SH-SY5Y (cell line): ENCODE measurements around the gene NKD1.

Experiments
- GATA2 ChIP-seq: IDR thresholded peaks from 2 replicates; pipeline ENCODE4 v1.6.1; 2011; ENCODE audit warnings: mild to moderate bottlenecking, low read depth, low read length
- GATA3 ChIP-seq: IDR thresholded peaks from 2 replicates; pipeline ENCODE4 v1.6.1; 2011; ENCODE audit warnings: low read depth, mild to moderate bottlenecking, low read length, moderate library complexity

DNA sequence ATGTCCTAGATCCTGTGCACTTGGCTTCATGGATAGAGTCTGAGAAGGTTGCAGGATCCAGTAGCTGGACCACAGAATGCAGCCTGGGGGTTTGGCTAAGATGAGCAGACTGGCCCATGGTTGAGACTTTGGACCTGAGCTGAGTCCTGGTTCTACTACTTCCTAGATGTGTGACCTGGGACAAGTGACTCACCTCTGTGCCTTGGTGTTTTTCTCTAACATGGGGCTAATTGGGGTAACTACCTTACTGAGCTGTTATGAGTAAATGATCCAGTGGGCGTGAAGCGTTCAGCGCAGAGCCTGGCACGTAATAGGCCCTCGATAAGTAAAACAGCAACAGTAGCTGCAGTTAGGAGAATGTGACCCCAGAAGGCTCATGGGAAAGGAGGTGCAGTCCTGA lies 94.2 kb downstream of the NKD1 start:
- TF ChIP-seq GATA2 (no peak), GATA3 (no peak)
